T-helper 17 cell (primary cell): ENCODE measurements around the gene DMKN. TPM values are rescaled to one million over a fixed set of nuclear protein-coding genes. Genes with fewer than 3 reads are reported as not detected.

Source experiments
- ATAC-seq: fragments of 150-1000 bp; cut with Tn5 transposase; 2 replicates; pipeline ENCODE4 v1.10.0; 2021; ENCODE audit warnings: mild to moderate bottlenecking, moderate library complexity
- DNase-seq, 3 donors: peaks; one replicate each; pipeline versions ENCODE4 v3.0.0 to v3.0.0-alpha.2; 2020 to 2021
- H3K9me3 ChIP-seq: one replicate; pipeline ENCODE4 v1.7.0; 2013; ENCODE audit warnings: low read length, mild to moderate bottlenecking; ENCODE audit not compliant: control insufficient read depth, poor library complexity, severe bottlenecking
- H3K27ac Mint-ChIP-seq: one replicate; pipeline ENCODE4 v1.8.0; 2022; ENCODE audit warnings: mild to moderate bottlenecking, moderate library complexity, mixed read lengths
- H3K27me3 Mint-ChIP-seq: one replicate; pipeline ENCODE4 v1.8.0; 2022; ENCODE audit warnings: mixed read lengths
- H3K36me3 Mint-ChIP-seq: one replicate; pipeline ENCODE4 v1.8.0; 2022; ENCODE audit warnings: low read depth, mixed read lengths
- H3K4me1 Mint-ChIP-seq: one replicate; pipeline ENCODE4 v1.8.0; 2022; ENCODE audit warnings: mild to moderate bottlenecking, mixed read lengths
- H3K4me3 Mint-ChIP-seq: one replicate; pipeline ENCODE4 v1.8.0; 2022; ENCODE audit warnings: mild to moderate bottlenecking, moderate library complexity, mixed read lengths
- total RNA-seq, 4 donors: library from RNA in 2 of 4; stranded (reverse) in 2 of 4; gene quantifications; one replicate each; pipeline ENCODE4 v1.2.3 and lab custom pipeline; 2022 to 2026

DMKN gene
- total RNA-seq, 2 donors from 2014 or later: not detected

DNA sequence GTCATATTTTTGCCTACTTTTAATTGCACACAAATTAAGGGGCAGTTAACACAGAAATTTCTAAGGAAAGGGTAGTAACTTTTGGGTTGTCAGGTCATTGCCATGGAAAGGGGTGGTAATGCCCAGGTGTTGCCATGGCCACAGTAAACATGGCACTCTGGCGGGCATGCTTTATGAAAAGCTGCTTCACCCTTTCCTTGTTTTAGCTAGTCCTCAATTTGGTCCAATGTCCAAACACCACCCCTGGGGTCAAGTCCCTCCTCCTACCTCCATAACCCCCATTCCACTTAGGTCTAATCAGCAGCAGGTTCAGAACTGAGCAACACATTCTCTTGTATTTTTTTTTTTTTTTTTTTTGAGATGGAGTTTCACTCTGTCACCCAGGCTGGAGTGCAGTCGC, 58.8 kb downstream of the DMKN start:
- no peaks in the 10 kb centered on the region for H3K27me3 Mint-ChIP-seq
- no peak for DNase-seq
- H3K36me3 Mint-ChIP-seq: no peaks in the 10 kb centered on the region
- no peak overlapping the region for H3K4me3 Mint-ChIP-seq
- H3K4me1 Mint-ChIP-seq: peaks cover 48% of the 10 kb centered on the region
- H3K27ac Mint-ChIP-seq: no peak overlapping the region
- no peaks in the 10 kb centered on the region for H3K9me3 ChIP-seq
- ATAC-seq: no peak

DNA sequence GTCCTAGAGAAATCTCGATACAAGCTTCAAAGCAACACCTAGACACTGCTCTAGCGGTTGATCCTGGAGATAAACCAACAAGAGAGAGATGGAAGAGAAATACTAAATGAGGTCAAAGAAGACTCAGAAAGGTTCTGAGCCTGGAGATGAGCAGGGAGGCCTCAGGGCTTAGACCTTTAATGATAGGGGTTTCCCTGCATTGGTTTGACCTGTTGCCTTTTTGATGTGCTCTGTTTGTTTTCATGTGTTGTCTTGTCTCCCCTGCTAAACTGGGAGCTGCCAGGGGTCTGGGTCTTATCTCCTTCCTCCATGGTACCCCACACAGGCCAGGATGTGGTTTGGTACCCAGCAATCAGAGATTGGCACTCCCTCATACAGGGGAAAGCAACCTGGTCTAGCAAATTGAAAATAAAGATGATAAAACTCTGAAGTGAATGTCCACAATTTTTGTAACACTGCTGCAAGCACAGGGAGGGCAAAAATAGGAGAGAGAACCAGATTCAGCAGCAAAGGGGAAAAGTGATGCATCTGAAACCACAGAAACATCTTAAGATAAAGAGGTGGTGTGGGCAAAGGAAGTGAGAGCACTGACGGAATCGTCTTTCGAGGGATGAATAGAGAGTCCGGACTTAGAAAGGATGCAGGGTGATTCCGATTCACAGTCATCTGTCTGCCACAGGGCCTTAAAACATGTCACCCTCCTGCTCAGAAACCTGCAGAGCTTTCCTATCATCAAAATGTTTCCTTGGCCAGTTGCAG, 61.9 kb downstream of the DMKN start:
- H3K9me3 ChIP-seq: no peaks in the 10 kb centered on the region
- Mint-ChIP-seq H3K4me1 (peaks cover 46% of the 10 kb centered on the region), H3K27ac (peak overlapping the region; percentile 88), H3K36me3 (no peaks in the 10 kb centered on the region), H3K27me3 (peaks cover under 1% of the 10 kb centered on the region), H3K4me3 (peak overlapping the region; percentile 45)
- DNase-seq (peak in 1 of 3 donors; percentile 12), ATAC-seq (peak; percentile 83)

DNA sequence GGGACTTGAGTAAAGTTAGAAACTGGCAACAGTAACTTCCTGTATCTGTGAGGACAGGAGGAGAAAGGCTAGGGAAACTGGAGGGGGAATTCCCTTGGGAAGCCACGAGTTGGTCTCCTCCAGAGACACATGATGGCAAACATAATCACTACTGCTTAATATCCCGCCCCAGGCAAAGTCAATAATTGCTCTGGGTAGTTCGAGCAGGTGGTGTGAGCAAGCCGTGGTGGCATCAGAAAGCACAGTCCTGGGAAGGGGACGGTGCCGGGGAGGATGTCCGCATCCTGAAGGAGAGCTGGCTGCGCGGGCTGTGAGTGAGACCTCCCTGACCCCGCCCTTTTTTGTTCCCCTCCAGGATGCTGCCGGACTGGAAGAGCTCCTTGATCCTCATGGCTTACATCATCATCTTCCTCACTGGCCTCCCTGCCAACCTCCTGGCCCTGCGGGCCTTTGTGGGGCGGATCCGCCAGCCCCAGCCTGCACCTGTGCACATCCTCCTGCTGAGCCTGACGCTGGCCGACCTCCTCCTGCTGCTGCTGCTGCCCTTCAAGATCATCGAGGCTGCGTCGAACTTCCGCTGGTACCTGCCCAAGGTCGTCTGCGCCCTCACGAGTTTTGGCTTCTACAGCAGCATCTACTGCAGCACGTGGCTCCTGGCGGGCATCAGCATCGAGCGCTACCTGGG, 63.9 kb downstream of the DMKN start:
- DNase-seq (no peak), ATAC-seq (no peak)
- peaks cover 54% of the 10 kb centered on the region for H3K4me1 Mint-ChIP-seq
- H3K36me3 Mint-ChIP-seq: no peaks in the 10 kb centered on the region
- peak overlapping the region; percentile 88 for H3K27ac Mint-ChIP-seq
- H3K4me3 Mint-ChIP-seq: peak overlapping the region; percentile 39
- peaks cover 5% of the 10 kb centered on the region for H3K27me3 Mint-ChIP-seq
- H3K9me3 ChIP-seq: no peaks in the 10 kb centered on the region

DNA sequence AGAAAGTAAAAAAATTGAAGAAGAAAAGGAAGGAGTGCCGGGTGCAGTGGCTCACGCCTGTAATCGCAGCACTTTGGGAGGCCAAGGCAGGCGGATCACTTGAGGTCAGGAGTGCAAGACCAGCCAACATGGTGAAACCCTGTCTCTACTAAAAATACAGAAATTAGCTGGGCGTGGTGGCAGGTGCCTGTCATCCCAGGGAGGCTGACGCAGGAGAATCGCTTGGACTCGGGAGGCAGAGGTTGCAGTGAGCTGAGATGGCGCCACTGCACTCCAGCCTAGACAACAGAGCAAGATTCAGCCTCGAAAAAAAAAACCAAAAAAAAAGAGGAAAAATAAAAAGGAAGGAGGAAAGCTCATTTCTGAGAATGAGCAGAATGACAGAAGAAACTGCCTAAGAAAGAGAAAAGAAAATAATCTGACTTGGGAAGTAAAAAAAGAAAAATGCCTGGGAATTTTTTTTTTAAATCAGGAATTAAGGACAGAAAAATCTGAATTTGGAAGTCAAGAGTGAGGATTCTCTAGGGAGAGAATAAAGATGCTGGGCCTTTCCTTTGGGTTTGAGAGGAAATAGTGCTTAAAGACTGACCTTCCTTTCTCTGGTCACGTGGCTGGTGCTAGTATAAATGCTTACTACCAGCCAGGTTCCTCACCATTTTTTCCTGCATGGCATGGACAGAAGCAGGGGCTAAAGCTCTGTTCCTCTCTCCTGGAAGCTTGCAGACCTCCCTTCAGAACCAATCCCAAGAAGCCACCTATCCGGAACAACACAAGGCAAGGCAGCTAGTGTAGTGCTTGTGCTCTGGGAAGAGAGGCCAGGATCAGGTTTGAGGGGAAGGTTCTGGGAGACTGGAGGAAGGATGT, 65.6 kb downstream of the DMKN start, which contains the start of gene FFAR2:
Gene FFAR2, plus strand, starts transcription at position 652 of the 864 bp plus-strand sequence. CDS start 1,458 bp downstream, outside the sequence.
- Mint-ChIP-seq H3K4me3 (no peak within 1 kb of the TSS), H3K36me3 (no peaks in the 10 kb centered on the region), H3K27me3 (peaks cover 5% of the 10 kb centered on the region), H3K27ac (peak within 1 kb of the TSS; percentile 72), H3K4me1 (peaks cover 51% of the 10 kb centered on the region)
- H3K9me3 ChIP-seq: no peaks in the 10 kb centered on the region
- DNase-seq (no peak), ATAC-seq (no peak)

Other genes with a start within 250 kb of the DMKN start
- gene USF2, start 244.7 kb downstream of the DMKN start, total RNA-seq: 100 to 1,000 TPM; 204 to 299 TPM
- 1 to 10 TPM in 1 of 2 donors, under 1 TPM in 1; 0.55 to 2.8 TPM for gene HAMP, start 231.1 kb downstream of the DMKN start, total RNA-seq
- not detected for gene MAG, start 221.5 kb downstream of the DMKN start, total RNA-seq
- gene CD22, start 184.5 kb downstream of the DMKN start, total RNA-seq: 10 to 100 TPM in 1 of 2 donors, 1 to 10 TPM in 1; 1.3 to 36.1 TPM
- 1 to 10 TPM in 1 of 2 donors, not detected in 1; 1.4 TPM for gene FFAR1, start 165.7 kb downstream of the DMKN start, total RNA-seq
- gene FFAR3, start 155.2 kb downstream of the DMKN start, total RNA-seq: under 1 TPM; 0.70 to 0.78 TPM
- under 1 TPM in 1 of 2 donors, not detected in 1; 0.20 TPM for gene GPR42, start 142.6 kb downstream of the DMKN start, total RNA-seq
- under 1 TPM; 0.16 to 0.55 TPM for gene FFAR2, start 65.4 kb downstream of the DMKN start, total RNA-seq
- gene KRTDAP, start 23.2 kb downstream of the DMKN start, total RNA-seq: not detected
- not detected for gene SBSN, start 14.7 kb upstream of the DMKN start, total RNA-seq
- not detected for gene GAPDHS, start 19.8 kb upstream of the DMKN start, total RNA-seq
- gene TMEM147, start 32.0 kb upstream of the DMKN start, total RNA-seq: 10 to 100 TPM; 30.5 to 37.0 TPM
- not detected for gene ATP4A, start 50.0 kb upstream of the DMKN start, total RNA-seq
- not detected for gene PMIS2, start 72.5 kb upstream of the DMKN start, total RNA-seq
- 10 to 100 TPM; 24.0 to 27.0 TPM for gene HAUS5, start 99.1 kb upstream of the DMKN start, total RNA-seq
- gene RBM42, start 115.4 kb upstream of the DMKN start, total RNA-seq: 10 to 100 TPM; 39.6 to 40.8 TPM
- under 1 TPM; 0.50 to 0.52 TPM for gene ETV2, start 128.1 kb upstream of the DMKN start, total RNA-seq
- gene COX6B1, start 134.7 kb upstream of the DMKN start, total RNA-seq: 100 to 1,000 TPM; 194 to 206 TPM
- gene UPK1A, start 152.9 kb upstream of the DMKN start, total RNA-seq: under 1 TPM in 1 of 2 donors, not detected in 1; 0.44 TPM
- 1 to 10 TPM; 3.4 to 5.0 TPM for gene ZBTB32, start 190.9 kb upstream of the DMKN start, total RNA-seq
- gene KMT2B, start 204.4 kb upstream of the DMKN start, total RNA-seq: 10 to 100 TPM; 74.0 to 76.1 TPM
- 10 to 100 TPM; 48.1 to 59.0 TPM for gene IGFLR1, start 228.8 kb upstream of the DMKN start, total RNA-seq
- gene U2AF1L4, start 231.8 kb upstream of the DMKN start, total RNA-seq: 10 to 100 TPM; 48.1 to 68.2 TPM
- 10 to 100 TPM; 21.2 to 24.9 TPM for gene PSENEN, start 232.0 kb upstream of the DMKN start, total RNA-seq
- gene LIN37, start 234.9 kb upstream of the DMKN start, total RNA-seq: 10 to 100 TPM; 12.6 to 13.6 TPM
- gene HSPB6, start 243.4 kb upstream of the DMKN start, total RNA-seq: not detected
- gene PROSER3, start 244.5 kb upstream of the DMKN start, total RNA-seq: 10 to 100 TPM; 36.2 to 36.6 TPM